Psoas muscle (tissue), 8 donors: Measurements from ENCODE around the gene C12orf57. TPM values are rescaled to one million over a fixed set of nuclear protein-coding genes. Genes with fewer than 3 reads are reported as not detected.

ENCODE experiments used
- ATAC-seq, 4 donors: fragments of 200-7000 bp; cut with Tn5 transposase; one replicate each; pipeline ENCODE4 v1.9.1; 2020; ENCODE audit warnings: moderate library complexity in 3 of 4, mild to moderate bottlenecking in 2 of 4
- DNase-seq, 2 donors: peaks; one replicate each; pipeline ENCODE4 v3.0.0-alpha.2; 2020
- H3K27ac ChIP-seq: fragments of 200-600 bp; one replicate; pipeline ENCODE4 v1.8.0; 2022
- H3K27me3 ChIP-seq, 3 donors: fragments of 200-600 bp in 1 of 3; one replicate each; pipeline versions ENCODE4 v1.6.1 to v1.8.0; 2013 to 2022; ENCODE audit warnings: low read length in 2 of 3, mild to moderate bottlenecking in 2 of 3, moderate library complexity in 1 of 3; ENCODE audit not compliant: insufficient read depth in 3 of 3
- H3K36me3 ChIP-seq, 2 donors: fragments of 200-600 bp in 1 of 2; one replicate each; pipeline versions ENCODE4 v1.6.1 to v1.8.0; 2013 to 2022; ENCODE audit warnings: low read depth in 1 of 2, mild to moderate bottlenecking in 1 of 2, moderate library complexity in 1 of 2; ENCODE audit not compliant: insufficient read depth in 1 of 2
- H3K4me1 ChIP-seq: fragments of 200-600 bp; one replicate; pipeline ENCODE4 v1.8.0; 2022
- H3K4me3 ChIP-seq: fragments of 200-600 bp; one replicate; pipeline ENCODE4 v1.8.0; 2022; ENCODE audit warnings: mild to moderate bottlenecking
- H3K9me3 ChIP-seq: fragments of 200-600 bp; one replicate; pipeline ENCODE4 v1.8.0; 2022
- WGBS, 3 donors: extraction: QIAGEN DNeasy Blood & Tissue Kit; methylation state at CpG; one replicate each; pipeline versions ENCODE4 v1.1.6 to v1.1.7; 2013; 5-methylcytosine and 5-hydroxymethylcytosine counted together
- intact Hi-C, 2 donors: fragments of 100-400 bp; cut with DNase I; formaldehyde crosslinking; loops; one replicate each; pipeline versions ENCODE4 v1.11.0 to v1.14.2; 2022
- polyA plus RNA-seq, 3 donors: library from polyadenylated mRNA; stranded (reverse); fragments of 200-250 nt; gene quantifications; one replicate each; pipeline ENCODE4 v1.2.3, GENCODE V29; 2013
- total RNA-seq, 4 donors: library from RNA; stranded (reverse); fragmentation: NEBNext Ultra II Directional in 2 of 4; extraction: Animal tissue kit (Norgen Biotek cat#: 25700) in 2 of 4; gene quantifications; one replicate each; pipeline versions ENCODE4 v1.2.1 to v1.2.4, GENCODE V29; 2021 to 2023
- TF ChIP-seq, protein P1 (sequence below): fragments of 200-600 bp; IDR thresholded peaks from one replicate; pipeline ENCODE4 v1.8.0; 2022; ENCODE audit warnings: antibody characterized with exemption
- donor health status: healthy with polysubstance abuse.
- donor health status: DM: no; HTN: no; CAD: no; lungs with moderate emphysema.
- donor health status: Bipolar disorder and iron deficiency.
- donor health status: healthy.
- donor health status: DM: yes; HTN: yes; CAD: no.
- donor health status: DM: no; HTN: no; CAD: no.
- donor health status: DM: no; HTN: no; CAD: no.
- donor health status: DM: yes; HTN: yes; CAD: no.

The C12orf57 gene
- total and polyA plus RNA-seq, 7 donors = 80.4 to 269 (median 110) TPM

DNA sequence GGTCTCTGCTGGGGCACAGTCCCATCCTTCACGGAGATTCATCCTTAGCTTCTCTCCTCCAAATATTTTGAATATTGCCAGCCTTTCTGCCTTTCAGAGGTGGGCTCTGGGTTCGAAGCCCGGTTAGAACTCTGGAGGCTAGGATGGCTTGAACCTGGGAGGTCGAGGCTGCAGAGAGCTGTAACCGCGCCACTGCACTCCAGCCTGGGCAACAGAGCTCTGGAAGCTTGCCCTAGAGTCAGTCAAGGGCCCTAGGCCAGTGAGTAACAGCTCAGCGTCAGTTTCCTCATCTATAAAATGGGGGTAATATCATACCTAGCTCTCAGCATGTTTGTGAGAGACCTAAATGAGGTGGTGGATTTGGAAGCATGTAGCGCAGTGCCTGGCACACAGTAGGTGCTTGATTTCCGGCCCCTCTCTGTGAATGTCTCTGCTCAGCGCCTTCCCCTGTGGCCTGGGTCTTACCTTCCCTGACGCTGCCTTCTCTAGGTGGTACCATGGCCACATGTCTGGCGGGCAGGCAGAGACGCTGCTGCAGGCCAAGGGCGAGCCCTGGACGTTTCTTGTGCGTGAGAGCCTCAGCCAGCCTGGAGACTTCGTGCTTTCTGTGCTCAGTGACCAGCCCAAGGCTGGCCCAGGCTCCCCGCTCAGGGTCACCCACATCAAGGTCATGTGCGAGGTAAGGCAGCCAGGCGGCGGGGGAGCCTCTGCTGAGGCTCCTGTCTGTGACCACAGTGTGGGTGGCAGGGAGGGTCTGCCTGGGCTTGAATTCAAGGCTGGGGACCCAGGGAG, 10.7 kb downstream of the C12orf57 start:
- ATAC-seq (no peak), DNase-seq (no peak)
- Histone ChIP-seq H3K27me3 (no peaks in the 10 kb centered on the region), H3K9me3 (no peaks in the 10 kb centered on the region), H3K36me3 (no peaks in the 10 kb centered on the region), H3K4me3 (peak overlapping the region; percentile 4), H3K4me1 (no peaks in the 10 kb centered on the region), H3K27ac (no peak overlapping the region)
- intact Hi-C loops = loop anchor here in 1 of 2 donors (5.0 kb wide), 1 partner anchor 78 kb away; no protein-coding TSS in a partner anchor
- WGBS, 3 donors = 87 to 89% (median 88%) methylated on average over 21 of the region's 21 CpGs
- TF ChIP-seq, protein P1, sequence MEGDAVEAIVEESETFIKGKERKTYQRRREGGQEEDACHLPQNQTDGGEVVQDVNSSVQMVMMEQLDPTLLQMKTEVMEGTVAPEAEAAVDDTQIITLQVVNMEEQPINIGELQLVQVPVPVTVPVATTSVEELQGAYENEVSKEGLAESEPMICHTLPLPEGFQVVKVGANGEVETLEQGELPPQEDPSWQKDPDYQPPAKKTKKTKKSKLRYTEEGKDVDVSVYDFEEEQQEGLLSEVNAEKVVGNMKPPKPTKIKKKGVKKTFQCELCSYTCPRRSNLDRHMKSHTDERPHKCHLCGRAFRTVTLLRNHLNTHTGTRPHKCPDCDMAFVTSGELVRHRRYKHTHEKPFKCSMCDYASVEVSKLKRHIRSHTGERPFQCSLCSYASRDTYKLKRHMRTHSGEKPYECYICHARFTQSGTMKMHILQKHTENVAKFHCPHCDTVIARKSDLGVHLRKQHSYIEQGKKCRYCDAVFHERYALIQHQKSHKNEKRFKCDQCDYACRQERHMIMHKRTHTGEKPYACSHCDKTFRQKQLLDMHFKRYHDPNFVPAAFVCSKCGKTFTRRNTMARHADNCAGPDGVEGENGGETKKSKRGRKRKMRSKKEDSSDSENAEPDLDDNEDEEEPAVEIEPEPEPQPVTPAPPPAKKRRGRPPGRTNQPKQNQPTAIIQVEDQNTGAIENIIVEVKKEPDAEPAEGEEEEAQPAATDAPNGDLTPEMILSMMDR = no peak

DNA sequence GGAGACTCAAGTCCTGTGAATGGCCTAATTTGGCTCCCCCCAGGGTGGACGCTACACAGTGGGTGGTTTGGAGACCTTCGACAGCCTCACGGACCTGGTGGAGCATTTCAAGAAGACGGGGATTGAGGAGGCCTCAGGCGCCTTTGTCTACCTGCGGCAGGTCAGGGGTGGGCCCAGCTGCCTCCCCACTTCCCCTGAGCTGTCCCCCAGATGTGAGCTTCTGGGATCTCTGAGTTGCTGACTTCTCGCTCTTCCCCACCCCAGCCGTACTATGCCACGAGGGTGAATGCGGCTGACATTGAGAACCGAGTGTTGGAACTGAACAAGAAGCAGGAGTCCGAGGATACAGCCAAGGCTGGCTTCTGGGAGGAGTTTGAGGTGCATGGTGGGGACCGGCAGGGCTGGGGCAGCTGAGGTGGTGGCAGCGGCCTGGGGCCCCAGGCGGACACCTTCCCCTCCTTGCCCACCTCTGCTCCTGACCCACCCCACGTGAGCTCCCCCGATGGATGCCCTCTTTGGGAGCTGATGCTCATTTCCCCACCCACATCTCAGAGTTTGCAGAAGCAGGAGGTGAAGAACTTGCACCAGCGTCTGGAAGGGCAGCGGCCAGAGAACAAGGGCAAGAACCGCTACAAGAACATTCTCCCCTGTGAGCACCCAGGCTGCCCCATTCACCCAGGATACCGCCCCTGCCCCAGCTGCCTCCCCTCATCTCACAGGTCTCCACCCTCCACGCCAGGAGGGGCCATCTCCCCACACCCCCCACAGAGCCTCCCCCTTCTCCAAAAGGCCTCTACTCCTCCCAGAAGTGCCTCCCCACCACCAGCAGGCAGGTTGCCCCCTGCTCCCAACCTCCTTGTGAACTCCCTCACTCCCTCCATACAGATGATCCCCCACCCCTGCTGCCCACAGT, 11.5 kb downstream of the C12orf57 start:
- H3K4me1 ChIP-seq = no peaks in the 10 kb centered on the region
- TF ChIP-seq, protein P1 = no peak
- intact Hi-C loops = no loop called here
- H3K27ac ChIP-seq = no peak overlapping the region
- WGBS, 3 donors = 87 to 91% (median 91%) methylated on average over 21 to 22 of the region's 22 CpGs
- no peaks in the 10 kb centered on the region for H3K36me3 ChIP-seq
- no peaks in the 10 kb centered on the region for H3K9me3 ChIP-seq
- no peaks in the 10 kb centered on the region for H3K27me3 ChIP-seq
- ATAC-seq (no peak), DNase-seq (no peak)
- H3K4me3 ChIP-seq = no peak overlapping the region

DNA sequence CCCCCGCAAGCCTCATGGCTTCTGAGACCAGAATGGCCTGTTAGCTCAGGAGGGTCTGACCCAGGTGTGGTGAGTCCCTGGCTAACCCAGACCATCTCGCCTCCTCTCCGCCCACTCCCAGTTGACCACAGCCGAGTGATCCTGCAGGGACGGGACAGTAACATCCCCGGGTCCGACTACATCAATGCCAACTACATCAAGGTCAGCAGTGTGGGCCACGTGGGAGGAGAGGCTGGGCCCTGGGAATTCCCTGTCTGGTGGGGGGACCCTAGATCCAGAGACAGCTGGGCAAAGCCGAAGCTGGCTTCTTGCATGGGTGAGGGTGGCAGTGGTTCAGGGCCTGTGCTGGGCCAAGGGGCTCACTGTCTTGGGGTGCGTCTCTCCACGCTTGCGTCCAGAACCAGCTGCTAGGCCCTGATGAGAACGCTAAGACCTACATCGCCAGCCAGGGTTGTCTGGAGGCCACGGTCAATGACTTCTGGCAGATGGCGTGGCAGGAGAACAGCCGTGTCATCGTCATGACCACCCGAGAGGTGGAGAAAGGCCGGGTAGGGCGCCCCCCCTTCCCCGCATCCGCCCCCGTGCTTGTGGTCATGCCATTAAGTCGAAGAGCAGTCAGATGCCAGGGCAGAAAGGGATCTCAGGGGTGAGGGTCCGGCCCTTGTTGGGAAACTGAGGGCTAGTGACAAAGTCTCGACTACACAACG, 12.4 kb downstream of the C12orf57 start:
- Histone ChIP-seq H3K27ac (no peak overlapping the region), H3K36me3 (no peaks in the 10 kb centered on the region), H3K9me3 (no peaks in the 10 kb centered on the region), H3K4me3 (no peak overlapping the region), H3K27me3 (no peaks in the 10 kb centered on the region), H3K4me1 (peaks cover 4% of the 10 kb centered on the region)
- intact Hi-C loops = no loop called here
- WGBS, 3 donors = 76 to 81% (median 80%) methylated on average over 28 of the region's 28 CpGs
- ATAC-seq (no peak), DNase-seq (no peak)
- TF ChIP-seq, protein P1 = no peak

DNA sequence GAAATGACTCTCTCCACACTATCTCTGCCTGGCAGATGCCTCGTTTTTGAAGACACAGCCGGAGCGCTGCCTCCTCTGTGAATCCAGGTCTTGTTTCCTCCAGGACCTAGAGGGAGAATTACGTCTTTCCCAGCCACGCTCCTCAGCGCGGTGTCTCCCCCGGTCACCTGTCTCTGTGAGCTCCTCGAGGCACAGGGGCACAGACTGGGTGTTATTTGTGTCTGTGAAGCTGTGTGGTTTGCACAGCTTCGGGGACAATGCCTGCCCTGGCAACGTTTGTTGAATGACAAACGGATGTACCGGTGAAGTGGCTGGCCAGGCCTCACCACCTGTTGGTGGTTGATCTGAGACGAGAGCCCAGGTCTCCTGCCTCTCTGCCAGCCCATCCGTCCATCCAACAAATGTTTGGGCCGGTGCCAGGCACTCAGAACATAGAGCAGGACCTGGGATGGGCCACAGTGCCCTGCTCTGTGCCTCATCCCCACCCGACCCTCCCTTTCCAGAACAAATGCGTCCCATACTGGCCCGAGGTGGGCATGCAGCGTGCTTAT, 13.4 kb downstream of the C12orf57 start:
- 66 to 78% (median 70%) methylated on average over 20 of the region's 20 CpGs for WGBS, 3 donors
- no peak for ATAC-seq

More for the DNA sequence above, 13.4 kb downstream of the C12orf57 start:
- Histone ChIP-seq H3K4me1 (peaks cover 10% of the 10 kb centered on the region), H3K9me3 (no peaks in the 10 kb centered on the region), H3K4me3 (no peak overlapping the region), H3K36me3 (no peaks in the 10 kb centered on the region), H3K27ac (no peak overlapping the region), H3K27me3 (no peaks in the 10 kb centered on the region)
- TF ChIP-seq, protein P1 = no peak
- DNase-seq = peak in 1 of 2 donors; percentile 16
- intact Hi-C loops = no loop called here
